Erythroblast (primary cell): ENCODE results near the gene KCNIP4.

Experiments
- DNase-seq, 2 experiments: peaks; one replicate each; lab custom pipeline; 2025; lab: John Stamatoyannopoulos, UW
- GATA1 ChIP-seq: IDR thresholded peaks from 2 replicates; pipeline ENCODE4 v1.6.1; 2011; ENCODE audit warnings: low read depth, mild to moderate bottlenecking, control low read depth, low read length, moderate library complexity
- POLR2A ChIP-seq: IDR thresholded peaks from 2 replicates; pipeline ENCODE4 v1.6.1; 2011; ENCODE audit warnings: mild to moderate bottlenecking, low read length

Gene KCNIP4

DNA sequence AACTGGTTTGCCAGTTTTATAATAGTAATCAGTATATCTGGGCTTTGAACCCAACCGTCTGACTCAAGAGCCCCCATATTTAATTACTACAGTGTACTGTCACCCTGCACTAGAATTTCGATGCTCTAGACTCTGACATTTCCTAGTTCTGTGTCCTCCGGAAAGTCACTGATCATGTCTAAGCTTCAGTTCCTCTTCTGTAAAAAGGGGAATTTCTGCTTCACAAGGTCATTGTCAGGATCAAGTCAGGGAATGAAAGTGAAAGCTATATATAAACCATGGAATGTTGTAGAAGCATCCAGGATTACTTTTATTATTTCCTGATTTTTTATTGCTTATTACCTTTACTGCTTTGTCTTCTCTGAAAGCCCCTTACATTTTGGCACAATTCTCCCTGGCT lies 4.0 kb upstream of the KCNIP4 start:
- TF ChIP-seq POLR2A (no peak), GATA1 (no peak)
- no peak for DNase-seq

DNA sequence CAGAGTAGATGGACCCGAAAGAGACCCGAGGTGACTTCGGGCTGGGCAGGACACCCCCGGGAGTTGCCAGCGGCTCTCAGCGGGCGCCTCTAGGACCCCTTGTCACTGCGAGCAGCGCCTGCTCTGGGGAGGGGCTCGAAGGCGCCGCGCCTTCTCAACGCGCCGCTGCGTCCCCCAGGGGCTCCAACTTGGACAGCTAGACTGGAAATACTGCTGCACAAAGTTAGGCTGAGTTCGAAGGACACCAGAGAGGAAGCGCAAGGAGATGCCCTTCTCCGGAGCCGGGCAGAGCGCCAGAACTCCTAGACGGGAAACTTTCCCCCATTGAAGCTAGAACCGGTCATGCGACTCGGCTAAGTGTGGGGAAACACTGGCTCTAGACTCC lies 493 bp upstream of the KCNIP4 start:
- TF ChIP-seq GATA1 (no peak), POLR2A (no peak)
- DNase-seq, result no peak

DNA sequence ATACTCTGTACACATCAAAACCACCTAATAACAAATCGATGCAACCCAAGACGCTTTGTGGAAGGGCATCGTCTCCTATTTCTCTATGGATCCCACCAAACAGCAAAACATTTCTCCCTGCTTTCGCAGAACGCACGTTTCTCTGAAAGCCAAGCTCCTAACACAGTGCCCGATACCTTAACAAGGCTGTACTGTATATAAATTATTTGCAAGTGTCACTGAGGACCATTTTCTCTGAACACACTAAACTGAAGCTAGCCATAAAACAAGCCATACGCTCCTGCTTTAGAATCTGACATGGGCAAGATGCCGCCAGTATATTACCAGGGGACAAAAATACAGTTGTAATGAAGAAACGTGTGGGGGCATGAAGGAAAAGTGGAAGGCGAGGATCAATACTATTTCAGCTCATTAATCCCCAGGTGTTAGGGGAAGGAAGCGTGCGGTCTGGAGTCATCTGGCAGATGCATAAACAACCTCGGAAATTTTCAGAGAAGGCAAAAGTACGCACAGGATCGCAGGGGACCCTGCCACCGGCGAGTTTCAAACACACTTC lies 703 bp downstream of the KCNIP4 start:
- DNase-seq, result no peak
- no peak for TF ChIP-seq GATA1
- no peak for TF ChIP-seq POLR2A

DNA sequence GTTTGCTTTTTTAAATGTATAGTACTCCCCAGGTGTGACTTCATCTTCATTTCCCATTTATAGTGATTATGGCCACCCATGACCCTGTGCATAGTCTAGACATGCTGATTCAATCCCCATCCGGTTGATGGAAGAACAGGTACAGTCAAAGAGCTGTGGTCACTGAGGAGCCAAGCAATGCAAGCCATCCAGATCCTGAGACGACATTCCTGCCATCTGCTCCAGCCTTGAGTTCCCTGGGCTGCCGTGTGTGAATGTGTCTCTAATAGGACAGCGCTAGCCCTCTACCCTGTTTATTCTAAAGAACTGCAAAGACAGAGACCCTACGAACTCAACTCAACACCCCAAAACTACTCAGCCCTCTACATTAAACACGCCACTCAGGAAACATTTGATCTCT lies 1.7 kb downstream of the KCNIP4 start:
- no peak for TF ChIP-seq GATA1
- no peak for DNase-seq

DNA sequence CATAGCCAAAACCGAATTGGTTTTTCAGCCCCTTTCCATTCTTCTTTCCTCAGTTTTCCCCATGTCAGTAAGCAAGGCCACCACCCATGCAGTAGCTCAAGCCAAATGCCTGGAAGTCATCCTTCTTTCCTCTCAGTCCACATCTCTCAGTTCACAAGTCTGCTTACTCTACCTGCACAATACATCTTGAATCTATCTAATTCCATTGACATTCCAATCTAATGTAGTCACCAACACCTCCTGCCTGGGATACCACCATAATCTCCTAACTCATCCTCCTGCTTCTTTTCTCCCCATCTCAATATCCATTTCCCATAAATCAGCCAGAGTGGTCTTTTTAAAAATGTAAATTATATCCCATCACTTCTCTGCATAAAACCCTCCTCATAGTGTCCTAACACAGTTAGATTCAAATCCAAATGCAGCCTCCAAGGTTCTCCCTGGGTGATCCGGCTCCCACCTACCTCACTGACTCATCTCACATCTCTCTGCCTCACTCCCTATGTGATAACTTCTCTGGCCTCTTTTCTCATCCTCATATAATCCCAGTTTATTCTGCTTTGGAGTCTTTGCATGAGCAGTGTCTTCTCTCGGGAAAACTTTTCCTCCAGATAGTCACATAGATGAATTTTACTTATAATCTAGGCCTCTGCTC lies 26.9 kb downstream of the KCNIP4 start:
- no peak for DNase-seq
- TF ChIP-seq POLR2A, result no peak
- TF ChIP-seq GATA1, result no peak

DNA sequence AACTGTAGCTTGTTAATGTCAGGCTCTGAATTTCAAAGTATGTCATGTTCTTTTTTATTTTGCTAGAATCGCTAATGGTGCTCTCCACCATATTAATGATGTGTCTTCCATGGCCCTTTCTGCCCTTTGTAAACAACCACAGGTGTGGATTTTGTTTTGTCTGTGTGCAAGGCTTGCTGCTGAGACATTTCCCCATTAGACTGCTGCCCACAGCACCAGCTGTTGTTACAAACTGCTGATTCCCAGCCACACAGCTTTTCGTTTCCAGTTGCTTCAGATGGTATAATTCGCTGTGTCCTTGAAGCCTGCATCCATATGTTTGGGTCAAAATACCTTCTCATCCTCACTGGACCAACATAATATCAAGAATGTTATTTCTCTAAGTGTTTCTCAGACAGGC lies 32.8 kb downstream of the KCNIP4 start:
- no peak for TF ChIP-seq GATA1
- TF ChIP-seq POLR2A, result no peak
- no peak for DNase-seq

DNA sequence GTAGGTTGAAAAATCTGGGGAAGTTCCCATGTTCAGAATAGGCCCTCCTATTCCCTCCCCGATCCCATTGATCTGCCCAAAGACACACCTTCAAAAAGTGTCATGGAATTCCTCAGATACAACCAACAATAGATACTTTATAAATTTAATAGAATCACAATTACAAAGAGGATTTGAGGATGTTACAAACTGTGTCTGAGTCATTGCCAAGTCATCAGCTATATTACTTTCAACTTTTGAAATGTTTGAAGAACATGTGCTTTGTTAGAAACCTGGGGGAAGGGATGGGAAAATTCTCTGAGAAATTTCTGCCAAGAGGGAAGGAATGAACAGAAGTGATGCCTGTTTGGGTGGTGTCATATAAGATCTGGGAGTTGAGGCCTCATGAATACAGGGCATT lies 46.7 kb downstream of the KCNIP4 start:
- DNase-seq, result no peak
- TF ChIP-seq POLR2A, result no peak
- no peak for TF ChIP-seq GATA1

DNA sequence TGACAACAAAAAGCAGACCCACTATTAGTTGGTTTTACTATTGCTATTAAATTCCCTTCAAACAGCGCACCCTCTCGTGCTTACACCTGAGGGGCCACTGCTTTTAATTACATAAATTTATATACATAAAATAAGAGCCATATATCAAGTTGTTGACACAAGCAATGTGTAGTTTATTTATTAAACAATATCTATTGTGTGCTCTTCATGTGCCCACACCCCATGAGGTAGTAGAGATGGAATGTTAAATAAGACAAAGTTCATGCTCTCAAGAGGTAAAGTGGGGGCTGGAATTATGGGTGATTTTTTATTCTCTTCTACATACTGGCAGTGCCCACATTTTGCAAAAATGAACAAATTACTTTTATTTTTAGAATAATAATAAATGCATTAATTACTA lies 47.3 kb downstream of the KCNIP4 start:
- DNase-seq, result no peak
- TF ChIP-seq GATA1, result no peak

DNA sequence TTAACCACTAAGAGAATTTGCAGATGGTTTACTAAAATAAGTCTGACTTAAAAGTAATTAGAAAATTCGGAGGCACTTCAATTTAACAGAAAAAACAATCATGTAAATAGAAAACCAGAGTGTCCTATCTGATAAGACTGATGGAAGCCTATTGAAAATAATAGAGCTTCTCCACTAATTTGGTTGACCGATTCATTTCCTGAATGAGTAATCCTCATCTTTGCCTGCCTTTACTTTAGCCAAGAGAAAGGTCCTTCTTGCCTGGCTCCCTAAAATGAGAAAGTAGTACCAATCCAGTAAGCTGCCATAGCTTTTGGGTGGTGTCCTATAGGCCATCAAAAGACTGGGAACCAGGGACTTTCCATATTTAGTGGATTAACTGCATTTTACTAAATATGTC lies 48.4 kb downstream of the KCNIP4 start:
- DNase-seq, result no peak
- TF ChIP-seq GATA1, result no peak
- no peak for TF ChIP-seq POLR2A

DNA sequence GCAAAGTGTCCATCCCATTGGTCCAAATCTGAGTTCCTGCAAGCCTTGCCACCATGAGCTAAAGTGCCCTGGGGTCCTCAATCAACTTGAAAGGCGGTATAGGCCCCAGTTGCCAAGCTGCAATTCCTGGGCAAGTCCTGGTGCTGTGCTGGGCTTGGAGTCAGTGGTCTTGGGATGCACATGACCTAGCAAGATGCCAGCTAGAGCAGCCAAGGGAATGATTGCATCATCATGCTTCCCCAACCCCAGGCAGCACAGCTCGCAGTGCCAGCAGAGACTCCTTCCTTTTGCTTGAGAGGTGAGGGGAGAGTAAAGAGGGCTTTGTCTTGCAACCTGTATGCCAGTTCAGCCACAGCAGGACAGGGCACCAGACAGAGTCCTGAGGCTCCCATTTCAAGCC lies 50.5 kb downstream of the KCNIP4 start:
- no peak for DNase-seq
- TF ChIP-seq GATA1 (no peak), POLR2A (no peak)

DNA sequence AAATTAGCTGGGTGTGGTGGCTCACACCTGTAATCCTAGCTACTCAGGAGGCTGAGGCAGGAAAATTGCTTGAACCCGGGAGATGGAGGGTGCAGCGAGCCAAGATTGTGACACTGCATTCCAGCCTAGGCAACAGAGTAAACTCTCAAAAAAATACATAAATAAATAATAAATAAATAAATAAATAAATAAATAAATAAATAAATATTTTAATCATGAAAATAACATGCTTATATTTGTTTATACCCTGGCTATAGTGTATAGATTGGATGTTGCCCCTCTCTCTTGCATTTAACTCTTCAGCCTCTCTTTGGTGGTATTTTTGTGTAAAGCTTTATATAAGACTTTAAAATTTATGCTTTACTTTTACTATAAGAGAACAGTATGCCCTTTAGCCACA lies 51.8 kb downstream of the KCNIP4 start:
- DNase-seq, result no peak

DNA sequence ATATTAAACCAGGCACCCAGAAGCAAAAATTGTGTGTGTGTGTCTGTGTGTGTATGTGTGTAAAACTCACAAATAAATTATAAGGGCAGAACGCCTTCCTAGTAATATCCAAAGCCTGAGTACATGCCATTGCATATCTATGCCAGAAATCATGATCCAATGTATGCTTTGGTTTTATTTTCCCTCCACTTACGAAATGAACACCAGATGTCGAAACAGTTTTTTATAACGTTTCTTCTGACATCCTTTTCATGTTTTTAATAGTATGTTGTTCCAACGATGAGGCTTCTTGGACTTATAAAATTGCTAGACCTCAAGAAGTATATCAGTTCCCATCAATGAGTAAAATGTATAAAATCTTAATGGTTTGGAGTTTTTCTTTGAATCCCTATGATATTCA lies 55.4 kb downstream of the KCNIP4 start:
- DNase-seq, result no peak
- no peak for TF ChIP-seq GATA1

More for the DNA sequence above, 51.8 kb downstream of the KCNIP4 start:
- TF ChIP-seq POLR2A (no peak), GATA1 (no peak)

DNA sequence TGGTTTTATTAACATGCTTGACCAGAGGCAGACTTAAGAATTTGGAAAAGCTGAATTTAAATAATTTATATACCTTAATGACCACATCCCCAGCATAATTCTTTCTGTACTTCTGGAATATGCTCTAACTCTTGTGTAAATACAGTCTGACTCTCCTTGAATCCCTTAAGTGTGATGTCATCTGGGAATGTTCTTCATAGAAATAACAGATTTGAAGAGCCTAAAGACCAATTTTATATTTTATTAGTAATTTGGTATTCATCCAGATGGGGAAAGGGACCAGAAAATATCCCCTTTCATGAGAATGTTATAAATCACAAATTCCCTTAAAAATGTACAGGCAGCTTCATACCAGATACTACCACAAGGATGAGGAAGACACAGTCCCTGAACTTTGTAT lies 58.3 kb downstream of the KCNIP4 start:
- DNase-seq, result no peak
- TF ChIP-seq GATA1 (no peak), POLR2A (no peak)

DNA sequence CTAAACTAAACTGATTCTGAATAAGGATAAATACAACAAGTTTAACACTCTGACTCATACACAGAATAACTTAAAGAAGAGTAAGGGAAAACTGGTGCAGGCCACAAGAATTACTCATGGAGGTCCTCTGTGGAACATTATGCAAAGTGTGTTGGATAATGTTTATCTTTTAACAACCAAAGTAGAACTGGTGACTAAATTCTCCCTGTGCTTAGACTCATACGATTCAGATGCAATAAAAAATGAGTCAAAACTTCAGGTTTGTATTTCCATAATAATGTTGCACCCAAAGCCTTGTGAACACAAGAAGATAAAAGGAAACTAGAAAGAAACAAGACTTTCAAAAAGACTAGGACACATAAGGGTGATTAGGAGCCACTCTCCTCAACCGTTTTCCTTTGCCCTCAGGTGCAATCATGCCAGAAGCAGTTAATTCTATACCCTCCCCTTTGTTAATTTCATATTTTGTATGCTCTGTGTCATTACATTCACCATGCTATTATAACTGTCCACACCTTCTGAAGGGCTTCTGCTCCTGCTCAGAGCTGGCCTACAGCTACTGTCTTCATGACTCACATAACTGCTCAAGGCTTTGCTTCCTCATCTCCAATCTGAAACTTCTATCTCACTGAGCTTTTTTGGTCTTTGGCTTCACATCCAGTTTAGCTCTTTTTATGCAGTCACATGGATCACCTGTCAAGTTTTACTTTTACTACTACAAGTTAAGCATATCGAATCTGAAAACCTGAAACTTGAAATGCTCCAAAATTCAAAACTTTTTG lies 60.2 kb downstream of the KCNIP4 start:
- DNase-seq, result no peak
- TF ChIP-seq GATA1 (no peak), POLR2A (no peak)

DNA sequence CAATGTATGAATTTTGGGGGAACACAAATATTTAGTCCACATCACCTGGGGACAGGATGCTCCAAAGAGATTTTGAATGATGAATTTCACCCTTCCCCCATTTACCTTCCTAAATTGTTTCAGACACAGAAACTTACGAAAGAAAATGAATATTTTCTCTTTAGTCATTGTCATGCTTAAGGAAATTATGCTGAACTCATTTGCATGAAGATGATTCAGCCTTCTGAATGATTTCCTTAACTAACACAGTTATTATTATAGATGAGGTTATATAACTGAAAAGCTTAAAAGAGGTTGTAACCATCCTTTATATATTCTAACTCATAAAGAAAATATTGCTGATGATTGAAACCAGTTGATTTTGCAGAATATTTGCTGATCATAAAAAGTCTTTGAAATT lies 61.1 kb downstream of the KCNIP4 start:
- TF ChIP-seq POLR2A (no peak), GATA1 (no peak)
- no peak for DNase-seq

DNA sequence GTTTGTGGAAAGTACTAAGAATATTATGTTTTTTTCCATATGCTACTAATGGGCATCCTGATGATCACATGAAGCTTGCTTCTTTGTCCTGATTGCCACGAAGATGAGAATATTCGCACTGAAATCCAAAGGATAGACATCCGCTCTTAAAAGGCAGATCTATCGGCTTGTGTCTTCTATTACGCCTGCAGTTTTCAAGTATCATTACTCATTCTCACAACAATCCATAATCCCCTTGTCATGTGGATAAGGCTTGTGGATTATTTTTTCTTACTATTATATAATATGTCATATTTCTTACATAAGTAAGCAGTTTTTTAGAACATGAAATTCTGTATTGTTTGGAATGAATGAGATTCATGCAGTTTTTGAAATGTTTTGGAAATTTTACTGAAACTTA lies 62.8 kb downstream of the KCNIP4 start:
- no peak for TF ChIP-seq POLR2A
- no peak for TF ChIP-seq GATA1
- no peak for DNase-seq
